HG02852 (cell line): ENCODE results near the gene TSPAN3.

Source experiments
- ATAC-seq: cut with Tn5 transposase; IDR thresholded peaks from one replicate; pipeline ENCODE4 v1.9.1; 2021; ENCODE audit warnings: mild to moderate bottlenecking, moderate library complexity; ENCODE audit not compliant: unreplicated experiment

TSPAN3 gene

DNA sequence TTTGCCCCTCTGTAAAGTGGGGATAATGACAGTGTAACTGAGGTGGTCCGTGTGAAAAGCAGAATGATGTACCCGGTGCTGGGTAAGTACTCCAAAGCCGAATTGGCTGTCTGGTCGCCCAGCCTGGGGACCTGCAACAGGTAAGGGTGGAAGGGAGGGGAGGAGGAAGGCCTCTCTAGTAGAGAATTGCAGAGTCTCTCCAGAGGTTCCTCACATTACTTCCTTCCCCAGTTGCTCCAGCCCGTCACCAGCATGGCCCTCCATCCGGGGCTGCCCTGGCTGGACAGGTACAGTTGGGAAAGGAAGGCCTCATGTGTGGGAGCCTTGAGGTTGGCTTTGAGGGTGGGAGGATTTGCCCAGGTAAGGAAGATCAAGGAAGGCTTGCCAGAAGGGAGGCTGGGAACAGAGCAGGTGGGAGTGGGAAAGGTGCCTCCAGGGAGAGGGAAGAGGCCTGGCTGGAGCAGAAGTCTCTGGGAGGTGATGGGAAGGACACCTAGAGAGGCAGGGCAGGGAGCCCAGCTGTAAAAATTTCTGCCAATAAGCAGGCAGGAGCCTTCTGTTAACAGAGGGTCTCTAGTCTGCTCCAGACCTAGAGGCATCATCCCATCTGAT, 77.7 kb downstream of the TSPAN3 start:
- ATAC-seq = no peak

DNA sequence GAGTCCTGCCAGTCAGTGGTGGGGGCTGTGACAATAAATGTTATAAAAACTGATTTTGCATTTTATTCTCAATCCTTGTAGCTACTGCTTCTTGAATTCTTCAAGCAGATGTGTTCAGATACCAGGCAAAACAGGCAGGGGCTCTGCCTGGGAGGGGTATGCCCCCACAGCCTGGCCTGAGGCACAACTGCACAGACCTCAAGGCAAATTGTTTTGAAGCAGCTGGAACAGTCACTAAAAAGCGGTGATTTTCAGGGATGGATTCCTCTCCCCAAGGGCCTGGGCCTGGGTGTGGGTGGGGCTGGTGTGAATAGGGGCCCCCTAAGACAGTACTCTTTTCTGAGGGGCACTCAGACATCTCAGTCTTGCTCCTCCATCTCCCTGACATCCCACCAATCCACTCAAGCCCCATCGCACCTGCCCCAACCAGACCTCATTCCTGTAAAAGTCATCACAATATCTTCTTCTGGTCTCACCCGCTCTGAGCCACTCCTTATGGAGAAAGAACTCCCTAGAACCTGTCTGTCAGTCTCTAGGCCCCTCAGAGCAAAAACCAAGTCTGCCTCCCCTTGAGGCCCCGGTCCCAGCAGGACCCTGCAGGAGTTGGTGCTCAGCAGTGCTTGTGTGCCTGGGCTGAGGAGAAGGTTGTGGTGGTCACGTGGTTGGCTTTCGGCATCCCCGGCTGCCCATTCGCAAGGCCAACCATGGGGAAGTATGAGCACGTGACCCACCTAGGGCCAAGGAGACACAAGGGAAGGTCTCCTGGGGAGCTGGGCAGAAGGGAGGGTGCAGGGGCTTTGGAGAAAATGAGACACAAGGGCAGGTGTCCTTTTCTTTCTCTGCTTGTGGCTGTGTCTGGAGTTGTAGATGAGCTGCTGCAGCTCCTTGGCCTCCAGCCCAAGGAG, 78.9 kb downstream of the TSPAN3 start:
- ATAC-seq = no peak
